Endodermal cell (in vitro differentiated cells): ENCODE data around the gene SOX15. TPM values are rescaled to one million over a fixed set of nuclear protein-coding genes. Genes with fewer than 3 reads are reported as not detected.

Source experiments
- DNase-seq: peaks from one replicate; pipeline ENCODE4 v3.0.0-alpha.2; 2017
- H3K27ac ChIP-seq: 2 replicates; pipeline ENCODE4 v1.5.1; 2013; ENCODE audit warnings: mild to moderate bottlenecking, low read depth, low read length, moderate library complexity
- H3K27me3 ChIP-seq: 2 replicates; pipeline ENCODE4 v1.6.1; 2013; ENCODE audit warnings: mild to moderate bottlenecking, low read length, moderate library complexity; ENCODE audit not compliant: insufficient read depth, control insufficient read depth, poor library complexity, severe bottlenecking
- H3K36me3 ChIP-seq: 2 replicates; pipeline ENCODE4 v1.7.0; 2013; ENCODE audit warnings: mild to moderate bottlenecking, low read length, moderate library complexity; ENCODE audit not compliant: control insufficient read depth, insufficient read depth
- H3K4me1 ChIP-seq: one replicate; pipeline ENCODE4 v1.7.0; 2013; ENCODE audit warnings: low read length; ENCODE audit not compliant: control insufficient read depth, insufficient read depth
- H3K4me3 ChIP-seq: 2 replicates; pipeline ENCODE4 v1.5.1; 2013; ENCODE audit warnings: mild to moderate bottlenecking, low read length, moderate library complexity
- H3K9ac ChIP-seq: 2 replicates; pipeline ENCODE4 v1.6.1; 2013; ENCODE audit warnings: mild to moderate bottlenecking, low read length, moderate library complexity; ENCODE audit not compliant: poor library complexity, severe bottlenecking; ENCODE audit errors: extremely low read depth
- H3K9me3 ChIP-seq: 2 replicates; pipeline ENCODE4 v1.6.1; 2013; ENCODE audit warnings: mild to moderate bottlenecking, low read length, moderate library complexity; ENCODE audit not compliant: control insufficient read depth
- H3K27ac Mint-ChIP-seq: 2 replicates; pipeline ENCODE4 v1.8.0; 2020; ENCODE audit warnings: mixed read lengths
- H3K27me3 Mint-ChIP-seq: 2 replicates; pipeline ENCODE4 v1.8.0; 2021; ENCODE audit warnings: mild to moderate bottlenecking, mixed read lengths; ENCODE audit not compliant: insufficient read depth
- H3K36me3 Mint-ChIP-seq: 2 replicates; pipeline ENCODE4 v1.8.0; 2020; ENCODE audit warnings: low read depth, mixed read lengths
- H3K4me1 Mint-ChIP-seq: 2 replicates; pipeline ENCODE4 v1.8.0; 2020; ENCODE audit warnings: mixed read lengths
- H3K4me3 Mint-ChIP-seq: 2 replicates; pipeline ENCODE4 v1.8.0; 2020; ENCODE audit warnings: mild to moderate bottlenecking, moderate library complexity, mixed read lengths
- H3K9me3 Mint-ChIP-seq: 2 replicates; pipeline ENCODE4 v1.8.0; 2020; ENCODE audit warnings: mild to moderate bottlenecking, mixed read lengths
- WGBS, 2 experiments: methylation state at CpG; one replicate each; pipeline versions ENCODE4 v1.1.5 to v1.1.7; 2013; ENCODE audit warnings: missing lambda C conversion rate in 2 of 2, mixed read lengths in 1 of 2; ENCODE audit not compliant: insufficient coverage in 1 of 2, insufficient read length in 1 of 2; 5-methylcytosine and 5-hydroxymethylcytosine counted together
- total RNA-seq, 2 donors: library from RNA; stranded (reverse); fragmentation: NEBNext Ultra II Directional in 1 of 2; extraction: Animal tissue kit (Norgen Biotek cat#: 25700) in 1 of 2; gene quantifications; 2 replicates in 1 of 2; 3 replicates in 1 of 2; pipeline ENCODE4 v1.2.1, GENCODE V29; 2021
- TF ChIP-seq, protein P1 (sequence below): fragments of 200-600 bp; sonication (generic); conservative IDR thresholded peaks from 2 replicates; pipeline ENCODE4 v1.5.0; 2021; ENCODE audit warnings: antibody characterized with exemption, mild to moderate bottlenecking

SOX15 gene
- total RNA-seq, 2 donors from 2014 or later = 6.4 to 7.3 TPM

DNA sequence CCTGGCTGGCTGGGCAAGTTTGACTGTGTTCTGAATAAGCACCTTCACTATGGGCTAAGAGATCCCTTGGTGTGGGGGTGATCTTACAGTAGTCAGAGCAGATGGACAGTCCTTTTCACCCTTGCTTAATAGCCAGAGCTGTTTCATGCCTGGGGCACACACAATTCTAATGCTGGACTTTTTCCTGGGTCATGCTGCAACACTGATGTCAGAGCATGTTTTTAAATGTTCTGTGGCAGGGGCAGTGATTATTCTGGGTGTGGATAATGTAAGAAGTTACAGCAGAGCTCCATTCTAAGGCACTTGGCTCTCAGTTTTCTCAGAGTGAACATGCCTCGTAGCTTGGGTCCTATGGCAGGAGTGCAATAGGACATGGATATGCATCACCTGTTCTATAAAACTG, 14.4 kb downstream of the SOX15 start:
- H3K4me3 ChIP-seq = peak overlapping the region; percentile 99

DNA sequence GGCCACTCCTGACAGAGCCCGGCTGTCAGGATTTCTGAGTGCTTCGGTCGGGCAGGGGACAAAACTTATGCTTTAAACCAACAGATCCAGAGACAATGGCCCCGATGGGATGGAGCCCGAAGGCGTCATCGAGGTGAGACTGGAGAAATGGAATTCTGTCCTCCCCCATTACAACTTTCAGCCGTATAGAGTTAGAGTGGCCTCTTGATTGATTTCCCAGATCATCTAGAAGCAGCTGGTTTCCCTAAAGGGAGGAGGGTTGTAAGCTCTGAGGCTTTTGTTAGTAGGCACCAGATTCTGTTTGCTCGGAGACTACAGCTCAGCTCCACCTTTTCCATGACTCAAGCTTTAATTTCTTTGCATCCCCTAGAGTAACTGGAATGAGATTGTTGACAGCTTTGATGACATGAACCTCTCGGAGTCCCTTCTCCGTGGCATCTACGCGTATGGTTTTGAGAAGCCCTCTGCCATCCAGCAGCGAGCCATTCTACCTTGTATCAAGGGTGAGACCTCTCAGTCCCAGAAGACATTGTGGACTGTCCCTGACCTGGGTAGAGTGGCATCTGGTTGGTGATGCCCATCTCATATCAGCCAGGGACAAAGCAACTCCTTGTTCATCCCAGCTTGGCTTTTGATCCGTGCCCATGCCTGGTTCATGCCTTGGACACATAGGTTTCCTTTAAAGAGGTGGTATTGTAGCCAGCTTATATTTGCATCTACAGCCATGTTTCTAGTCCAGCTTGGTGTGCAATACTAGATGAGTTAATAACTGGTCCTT, 15.5 kb downstream of the SOX15 start:
- H3K27ac ChIP-seq = peak overlapping the region; percentile 93
- no peaks in the 10 kb centered on the region for H3K27me3 ChIP-seq
- peaks cover 77% of the 10 kb centered on the region for H3K36me3 ChIP-seq
- WGBS, 2 experiments = 10 to 45% methylated on average over 3 to 15 of the region's 15 CpGs
- Mint-ChIP-seq H3K4me1 (peaks cover 32% of the 10 kb centered on the region), H3K27ac (peak overlapping the region; percentile 92), H3K27me3 (no peaks in the 10 kb centered on the region), H3K36me3 (peaks cover 77% of the 10 kb centered on the region), H3K9me3 (peaks cover 2% of the 10 kb centered on the region), H3K4me3 (peak overlapping the region; percentile 97)
- H3K9ac ChIP-seq = peak overlapping the region; percentile 100
- H3K4me1 ChIP-seq = peaks cover 4% of the 10 kb centered on the region
- H3K4me3 ChIP-seq = peak overlapping the region; percentile 99
- H3K9me3 ChIP-seq = no peaks in the 10 kb centered on the region
- TF ChIP-seq, protein P1, sequence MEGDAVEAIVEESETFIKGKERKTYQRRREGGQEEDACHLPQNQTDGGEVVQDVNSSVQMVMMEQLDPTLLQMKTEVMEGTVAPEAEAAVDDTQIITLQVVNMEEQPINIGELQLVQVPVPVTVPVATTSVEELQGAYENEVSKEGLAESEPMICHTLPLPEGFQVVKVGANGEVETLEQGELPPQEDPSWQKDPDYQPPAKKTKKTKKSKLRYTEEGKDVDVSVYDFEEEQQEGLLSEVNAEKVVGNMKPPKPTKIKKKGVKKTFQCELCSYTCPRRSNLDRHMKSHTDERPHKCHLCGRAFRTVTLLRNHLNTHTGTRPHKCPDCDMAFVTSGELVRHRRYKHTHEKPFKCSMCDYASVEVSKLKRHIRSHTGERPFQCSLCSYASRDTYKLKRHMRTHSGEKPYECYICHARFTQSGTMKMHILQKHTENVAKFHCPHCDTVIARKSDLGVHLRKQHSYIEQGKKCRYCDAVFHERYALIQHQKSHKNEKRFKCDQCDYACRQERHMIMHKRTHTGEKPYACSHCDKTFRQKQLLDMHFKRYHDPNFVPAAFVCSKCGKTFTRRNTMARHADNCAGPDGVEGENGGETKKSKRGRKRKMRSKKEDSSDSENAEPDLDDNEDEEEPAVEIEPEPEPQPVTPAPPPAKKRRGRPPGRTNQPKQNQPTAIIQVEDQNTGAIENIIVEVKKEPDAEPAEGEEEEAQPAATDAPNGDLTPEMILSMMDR = no peak
- DNase-seq = peak; percentile 45

More for the DNA sequence above, 14.4 kb downstream of the SOX15 start:
- Histone ChIP-seq H3K9ac (peak overlapping the region; percentile 100), H3K27ac (peak overlapping the region; percentile 9), H3K4me1 (peaks cover 4% of the 10 kb centered on the region), H3K27me3 (no peaks in the 10 kb centered on the region), H3K36me3 (peaks cover 66% of the 10 kb centered on the region), H3K9me3 (no peaks in the 10 kb centered on the region)
- H3K4me3 Mint-ChIP-seq = peak overlapping the region; percentile 97
- TF ChIP-seq, protein P1 = no peak
- H3K27ac Mint-ChIP-seq = peak overlapping the region; percentile 82
- 87% methylated on average over 1 of the region's 1 CpG; no CpG with 5 or more reads in 1 of the 2 experiments for WGBS, 2 experiments
- peaks cover 68% of the 10 kb centered on the region for H3K36me3 Mint-ChIP-seq
- no peak for DNase-seq
- H3K9me3 Mint-ChIP-seq = peaks cover 2% of the 10 kb centered on the region
- peaks cover 32% of the 10 kb centered on the region for H3K4me1 Mint-ChIP-seq
- H3K27me3 Mint-ChIP-seq = no peaks in the 10 kb centered on the region

DNA sequence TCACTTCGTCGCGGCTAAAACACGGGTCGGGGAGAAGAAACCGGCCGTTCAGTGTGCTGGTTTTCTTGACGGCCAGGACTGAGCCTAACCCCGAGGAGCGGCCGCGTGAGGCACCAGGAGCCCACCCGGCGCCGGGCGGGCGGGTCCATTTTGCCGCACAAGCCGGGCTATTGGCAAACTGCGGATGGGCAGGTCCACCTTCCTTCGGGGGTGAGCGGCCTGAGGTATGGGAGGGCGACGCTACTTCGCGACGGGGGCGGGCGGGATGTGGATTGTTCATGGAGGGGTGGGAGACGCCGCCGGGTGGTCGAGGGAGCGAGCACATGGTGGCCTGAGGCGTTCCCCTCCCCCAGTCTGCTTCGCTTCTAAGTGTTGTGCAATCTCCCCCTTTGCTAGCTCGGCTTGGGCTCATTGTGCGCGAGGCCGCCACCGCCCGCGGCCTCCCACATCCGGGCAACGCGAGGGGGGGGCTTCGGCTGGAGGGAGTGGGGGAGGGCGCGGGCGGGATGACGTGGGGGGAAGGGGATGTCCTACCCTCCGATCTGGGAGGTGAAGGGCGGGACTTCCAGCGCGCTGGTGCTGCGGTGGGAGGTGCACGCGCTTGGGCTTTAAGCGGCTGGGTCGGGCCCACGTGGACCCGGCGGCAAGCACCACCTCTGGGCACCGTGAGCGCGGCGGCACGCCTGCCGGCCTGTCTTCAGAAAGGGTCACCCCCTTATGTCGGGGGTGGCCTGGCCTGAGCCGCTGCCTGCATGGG, 16.4 kb downstream of the SOX15 start:
- peak; percentile 95 for DNase-seq
- peaks cover 29% of the 10 kb centered on the region for H3K4me1 Mint-ChIP-seq
- H3K36me3 Mint-ChIP-seq = peaks cover 80% of the 10 kb centered on the region
- peaks cover 2% of the 10 kb centered on the region for H3K9me3 Mint-ChIP-seq
- H3K27me3 Mint-ChIP-seq = no peaks in the 10 kb centered on the region
- H3K27me3 ChIP-seq = no peaks in the 10 kb centered on the region
- H3K9ac ChIP-seq = peak overlapping the region; percentile 100
- peak overlapping the region; percentile 99 for H3K4me3 ChIP-seq
- 0 to 1% methylated on average over 18 to 68 of the region's 71 CpGs for WGBS, 2 experiments
- peaks cover 76% of the 10 kb centered on the region for H3K36me3 ChIP-seq
- H3K27ac Mint-ChIP-seq = peak overlapping the region; percentile 100
- TF ChIP-seq, protein P1 = no peak
- peak overlapping the region; percentile 97 for H3K4me3 Mint-ChIP-seq
- peaks cover 4% of the 10 kb centered on the region for H3K4me1 ChIP-seq
- peak overlapping the region; percentile 93 for H3K27ac ChIP-seq
- H3K9me3 ChIP-seq = no peaks in the 10 kb centered on the region
